Measurements from ENCODE around the gene ZFPL1.

DNA sequence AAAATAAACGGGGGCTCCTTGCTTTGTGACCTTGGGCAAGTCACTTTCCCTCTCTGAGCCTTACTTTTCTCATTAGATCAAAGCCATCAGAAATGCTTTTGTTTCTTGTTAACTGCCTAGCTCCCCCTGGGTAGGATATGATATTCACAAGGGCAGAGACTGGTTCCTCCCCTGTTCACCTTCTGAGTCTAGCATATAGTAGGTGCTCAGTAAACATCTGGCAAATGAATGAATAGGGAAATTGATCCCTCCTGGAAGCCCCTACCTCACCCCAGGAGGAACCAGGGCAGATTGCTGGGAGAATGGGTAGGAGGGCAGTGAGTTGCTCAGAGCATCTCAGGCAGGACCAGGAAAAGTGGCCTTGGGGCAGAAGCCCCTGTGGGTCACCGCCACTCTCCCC, 49.6 kb upstream of the ZFPL1 start:
- no peak for TF ChIP-seq GATA2 (IDR thresholded peaks at IDR 0.05; ENCODE audit: low read depth, low read length)
- TF ChIP-seq GATA3 (IDR thresholded peaks at IDR 0.05; ENCODE audit: low read depth, low read length): no peak
